Measurements from ENCODE around the gene RPS10.

DNA sequence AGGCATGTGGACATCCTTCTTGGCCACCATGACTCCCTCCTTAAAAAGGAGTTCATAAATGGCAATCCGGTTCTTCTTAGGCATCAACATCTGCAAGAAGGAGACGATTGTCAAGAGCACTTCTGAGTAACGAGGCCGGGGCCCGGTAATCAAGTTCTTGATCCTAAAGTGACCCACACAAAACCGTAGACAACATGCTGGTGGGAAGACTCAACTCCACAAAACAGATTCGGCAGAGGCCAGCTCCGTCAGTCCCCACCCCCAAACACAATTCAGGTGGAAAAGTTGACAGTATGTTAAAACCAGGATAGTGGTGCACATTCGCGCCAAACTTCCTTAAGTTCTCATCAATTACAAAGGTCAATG, 754 bp downstream of the RPS10 start:
- TF ChIP-seq, protein P1, sequence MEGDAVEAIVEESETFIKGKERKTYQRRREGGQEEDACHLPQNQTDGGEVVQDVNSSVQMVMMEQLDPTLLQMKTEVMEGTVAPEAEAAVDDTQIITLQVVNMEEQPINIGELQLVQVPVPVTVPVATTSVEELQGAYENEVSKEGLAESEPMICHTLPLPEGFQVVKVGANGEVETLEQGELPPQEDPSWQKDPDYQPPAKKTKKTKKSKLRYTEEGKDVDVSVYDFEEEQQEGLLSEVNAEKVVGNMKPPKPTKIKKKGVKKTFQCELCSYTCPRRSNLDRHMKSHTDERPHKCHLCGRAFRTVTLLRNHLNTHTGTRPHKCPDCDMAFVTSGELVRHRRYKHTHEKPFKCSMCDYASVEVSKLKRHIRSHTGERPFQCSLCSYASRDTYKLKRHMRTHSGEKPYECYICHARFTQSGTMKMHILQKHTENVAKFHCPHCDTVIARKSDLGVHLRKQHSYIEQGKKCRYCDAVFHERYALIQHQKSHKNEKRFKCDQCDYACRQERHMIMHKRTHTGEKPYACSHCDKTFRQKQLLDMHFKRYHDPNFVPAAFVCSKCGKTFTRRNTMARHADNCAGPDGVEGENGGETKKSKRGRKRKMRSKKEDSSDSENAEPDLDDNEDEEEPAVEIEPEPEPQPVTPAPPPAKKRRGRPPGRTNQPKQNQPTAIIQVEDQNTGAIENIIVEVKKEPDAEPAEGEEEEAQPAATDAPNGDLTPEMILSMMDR (IDR thresholded peaks at IDR 0.05): no peak
- TF ChIP-seq POLR2A (IDR thresholded peaks at IDR 0.05): no peak

Data from vagina (tissue), 2 donors.